ENCODE results near the gene HEXIM2. TPM values are rescaled to one million over a fixed set of nuclear protein-coding genes. Genes with fewer than 3 reads are reported as not detected.

The HEXIM2 gene
- total RNA-seq, 1 experiment from 2014 or later: 12.5 TPM

DNA sequence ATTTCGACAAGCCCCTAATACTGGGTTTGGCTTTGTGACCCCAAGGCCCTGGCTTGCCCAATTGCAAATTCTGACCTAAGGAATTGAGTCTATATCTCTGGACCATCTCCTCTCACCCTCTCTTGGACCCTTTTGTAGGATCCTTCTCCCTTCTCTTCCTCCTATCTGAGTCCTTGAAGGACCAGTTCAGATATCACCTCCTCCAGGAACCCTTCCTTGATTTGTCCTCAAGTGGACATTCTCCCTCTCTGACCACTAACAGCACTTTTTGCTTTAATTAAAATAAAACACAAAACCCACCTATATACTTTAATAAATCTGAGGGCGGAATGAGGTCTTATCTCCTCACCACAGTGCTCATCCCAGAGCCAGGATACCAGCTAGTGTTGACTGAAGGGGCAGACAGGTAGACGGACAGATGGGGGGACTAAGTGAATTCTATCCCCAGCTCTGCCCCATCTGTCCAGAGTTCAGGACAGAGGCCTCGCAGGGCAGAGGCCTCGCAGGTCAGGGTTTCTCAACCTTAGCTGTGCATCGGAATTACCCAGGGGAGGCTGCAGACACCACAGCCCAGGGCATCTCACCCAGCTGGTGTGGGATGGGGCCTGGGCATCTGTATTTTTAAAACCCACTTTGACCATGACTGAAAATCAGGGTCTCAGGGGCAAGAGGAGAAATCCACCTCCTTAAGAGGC, 38.5 kb upstream of the HEXIM2 start:
- H3K79me1 ChIP-seq (ENCODE audit: insufficient read depth, low read depth, low read length, poor library complexity, severe bottlenecking): no peaks in the 10 kb centered on the region
- H2BK20ac ChIP-seq (ENCODE audit: low read depth, low read length, poor library complexity, severe bottlenecking): no peak overlapping the region
- Mint-ChIP-seq H3K9me3 (no peaks in the 10 kb centered on the region), H3K27me3 (ENCODE audit: low read depth) (no peaks in the 10 kb centered on the region), H3K4me1 (peaks cover 13 to 19% of the 10 kb centered on the region in 2 experiments), H3K4me3 (no peak overlapping the region), H3K27ac (peak overlapping the region in 2 of 3 experiments; percentile 26 to 55; a peak in 3 of 7 replicates), H3K36me3 (ENCODE audit: insufficient read depth in 1 of 3, low read depth in 3 of 3) (no peaks in the 10 kb centered on the region; a peak in 4 of 7 replicates)
- H2BK5ac ChIP-seq (ENCODE audit: insufficient read length, low read length): no peak overlapping the region
- no peak overlapping the region for H3K23ac ChIP-seq (ENCODE audit: insufficient read length, low read depth, low read length)
- no peaks in the 10 kb centered on the region for H3K27me3 ChIP-seq (ENCODE audit: insufficient read depth, low read length)
- TF ChIP-seq, protein P1, sequence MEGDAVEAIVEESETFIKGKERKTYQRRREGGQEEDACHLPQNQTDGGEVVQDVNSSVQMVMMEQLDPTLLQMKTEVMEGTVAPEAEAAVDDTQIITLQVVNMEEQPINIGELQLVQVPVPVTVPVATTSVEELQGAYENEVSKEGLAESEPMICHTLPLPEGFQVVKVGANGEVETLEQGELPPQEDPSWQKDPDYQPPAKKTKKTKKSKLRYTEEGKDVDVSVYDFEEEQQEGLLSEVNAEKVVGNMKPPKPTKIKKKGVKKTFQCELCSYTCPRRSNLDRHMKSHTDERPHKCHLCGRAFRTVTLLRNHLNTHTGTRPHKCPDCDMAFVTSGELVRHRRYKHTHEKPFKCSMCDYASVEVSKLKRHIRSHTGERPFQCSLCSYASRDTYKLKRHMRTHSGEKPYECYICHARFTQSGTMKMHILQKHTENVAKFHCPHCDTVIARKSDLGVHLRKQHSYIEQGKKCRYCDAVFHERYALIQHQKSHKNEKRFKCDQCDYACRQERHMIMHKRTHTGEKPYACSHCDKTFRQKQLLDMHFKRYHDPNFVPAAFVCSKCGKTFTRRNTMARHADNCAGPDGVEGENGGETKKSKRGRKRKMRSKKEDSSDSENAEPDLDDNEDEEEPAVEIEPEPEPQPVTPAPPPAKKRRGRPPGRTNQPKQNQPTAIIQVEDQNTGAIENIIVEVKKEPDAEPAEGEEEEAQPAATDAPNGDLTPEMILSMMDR (conservative IDR thresholded peaks at IDR 0.05): no peak
- H4K91ac ChIP-seq (ENCODE audit: insufficient read length, low read depth, low read length): no peak overlapping the region
- H3K9me3 ChIP-seq (ENCODE audit: control insufficient read depth, low read depth, low read length): no peaks in the 10 kb centered on the region
- no peak overlapping the region for H2AFZ ChIP-seq (ENCODE audit: low read length)
- H4K8ac ChIP-seq (replicated peaks; ENCODE audit: insufficient read length, low read depth, low read length): no peak overlapping the region
- no peak overlapping the region for H3K4me2 ChIP-seq (ENCODE audit: insufficient read depth, insufficient read length, low read length)
- H2BK12ac ChIP-seq (ENCODE audit: insufficient read length, low read depth, low read length): no peak overlapping the region
- no peak overlapping the region for H3K4ac ChIP-seq (ENCODE audit: low read depth, low read length)
- no peaks in the 10 kb centered on the region for H3K23me2 ChIP-seq (ENCODE audit: insufficient read length, low read depth, low read length, poor library complexity, severe bottlenecking)
- no peak overlapping the region for H3T11ph ChIP-seq (ENCODE audit: low read length)
- no peaks in the 10 kb centered on the region for H3K79me2 ChIP-seq (ENCODE audit: insufficient read depth, low read length)
- H3K4me1 ChIP-seq (ENCODE audit: insufficient read depth, low read length): no peaks in the 10 kb centered on the region; the same call in 1 of the 2 replicates
- H4K20me1 ChIP-seq (ENCODE audit: control insufficient read depth, insufficient read depth, insufficient read length): no peaks in the 10 kb centered on the region
- H3K9ac ChIP-seq (ENCODE audit: extremely low read depth, insufficient read length, low read length): no peak overlapping the region
- DNase-seq: no peak
- H2BK15ac ChIP-seq (ENCODE audit: low read depth, low read length): no peak overlapping the region
- no peak overlapping the region for H3K18ac ChIP-seq (ENCODE audit: insufficient read length, low read depth, low read length)
- H3K56ac ChIP-seq (ENCODE audit: insufficient read length, low read depth, low read length): no peak overlapping the region
- H3K14ac ChIP-seq (ENCODE audit: insufficient read depth, low read length): no peak overlapping the region
- no CpG with 5 or more reads among the region's 6 CpGs for WGBS (ENCODE audit: extremely low coverage, insufficient read length, low lambda C conversion rate)
- H2AK5ac ChIP-seq (ENCODE audit: insufficient read length, low read length): no peak overlapping the region
- H2BK120ac ChIP-seq (ENCODE audit: low read depth, low read length, poor library complexity, severe bottlenecking): no peak overlapping the region
- H3K27ac ChIP-seq (ENCODE audit: insufficient read length, low read depth, low read length): no peak overlapping the region
- no peak overlapping the region for H4K5ac ChIP-seq (ENCODE audit: insufficient read length, low read depth, low read length)
